K562 (cell line): ENCODE results near the gene AURKB. TPM values are rescaled to one million over a fixed set of nuclear protein-coding genes. Genes with fewer than 3 reads are reported as not detected.

ENCODE experiments used
- ARID4B ChIP-seq: sonication (generic); formaldehyde crosslinking; IDR thresholded peaks from 2 replicates; pipeline ENCODE4 v1.8.0; 2022; ENCODE audit warnings: mild to moderate bottlenecking, missing genetic modification reagents
- ATF1 ChIP-seq, 2 experiments: fragments of 450-650 bp in 1 of 2; IDR thresholded peaks; 2 replicates each; pipeline ENCODE4 v1.6.1; 2016; ENCODE audit warnings: missing compliant biosample characterization in 1 of 2, missing genetic modification characterization in 1 of 2
- BHLHE40 ChIP-seq: IDR thresholded peaks from 2 replicates; pipeline ENCODE4 v1.6.1; 2011; ENCODE audit warnings: low read length, improper control_type of control experiment
- CREM ChIP-seq: IDR thresholded peaks from 2 replicates; pipeline ENCODE4 v1.6.1; 2014; ENCODE audit warnings: antibody characterized with exemption, low read depth
- CTBP1 ChIP-seq: fragments of 450-650 bp; IDR thresholded peaks from 2 replicates; pipeline ENCODE4 v1.6.1; 2016; ENCODE audit warnings: borderline replicate concordance
- ELF1 ChIP-seq: fragments of 200-800 bp; sonication (Bioruptor generic); IDR thresholded peaks from 2 replicates; pipeline ENCODE4 v1.6.1; 2016; ENCODE audit warnings: missing genetic modification characterization, missing compliant biosample characterization
- FOS ChIP-seq: IDR thresholded peaks from 3 replicates; pipeline ENCODE4 v1.6.1; 2011; ENCODE audit not compliant: insufficient read length; ENCODE audit errors: extremely low read depth
- HDAC6 ChIP-seq: IDR thresholded peaks from 2 replicates; pipeline ENCODE4 v1.6.1; 2012; ENCODE audit warnings: low read depth, mild to moderate bottlenecking, control low read depth, inconsistent platforms, low read length, moderate library complexity
- HMG20B ChIP-seq: fragments of 250-450 bp; sonication (Bioruptor Pico); IDR thresholded peaks from 2 replicates; pipeline ENCODE4 v1.5.0; 2021; ENCODE audit warnings: mild to moderate bottlenecking
- KAT7 ChIP-seq: sonication (generic); formaldehyde crosslinking; IDR thresholded peaks from 2 replicates; pipeline ENCODE4 v1.8.0; 2022; ENCODE audit warnings: missing genetic modification reagents, mild to moderate bottlenecking, borderline replicate concordance
- POLR3A ChIP-seq: IDR thresholded peaks from 2 replicates; pipeline ENCODE4 v1.6.1; 2011; ENCODE audit warnings: borderline replicate concordance, mild to moderate bottlenecking, moderate library complexity; ENCODE audit not compliant: insufficient read length, insufficient read depth; ENCODE audit errors: extremely low read depth
- RFX7 ChIP-seq: fragments of 250-450 bp; sonication (Bioruptor Pico); IDR thresholded peaks from 2 replicates; pipeline ENCODE4 v1.5.1; 2021; ENCODE audit warnings: mild to moderate bottlenecking
- SAP30 ChIP-seq: fragments of 200-600 bp; sonication (generic); IDR thresholded peaks from 2 replicates; pipeline ENCODE4 v1.6.1; 2012; ENCODE audit warnings: borderline replicate concordance, low read depth, mild to moderate bottlenecking, moderate library complexity, low read length, control low read depth, inconsistent platforms; ENCODE audit not compliant: insufficient read depth, poor library complexity, severe bottlenecking
- VEZF1 ChIP-seq: fragments of 200-800 bp; sonication (Bioruptor generic); IDR thresholded peaks from 2 replicates; pipeline ENCODE4 v1.6.1; 2017; ENCODE audit warnings: missing genetic modification characterization, missing compliant biosample characterization
- ZBTB49 ChIP-seq: sonication (generic); formaldehyde crosslinking; IDR thresholded peaks from 2 replicates; pipeline ENCODE4 v1.8.0; 2022; ENCODE audit warnings: missing genetic modification reagents, mild to moderate bottlenecking, borderline replicate concordance
- ZNF197 ChIP-seq: fragments of 200-800 bp; sonication (Bioruptor generic); IDR thresholded peaks from 2 replicates; pipeline ENCODE4 v1.6.1; 2016; ENCODE audit warnings: low read depth, missing genetic modification characterization, missing compliant biosample characterization
- ZNF584 ChIP-seq: fragments of 200-800 bp; sonication (Bioruptor generic); IDR thresholded peaks from 2 replicates; pipeline ENCODE4 v1.6.1; 2016; ENCODE audit warnings: low read depth, mild to moderate bottlenecking, missing genetic modification characterization, missing compliant biosample characterization
- polyA plus RNA-seq, 8 experiments: library from polyadenylated mRNA; depleted of rRNA in 4 of 8; stranded (reverse) in 5 of 8; unstranded in 3 of 8; fragments of >200 nt; fragmentation: Nextera tagmentation in 2 of 8; fragmentation: Illumina TruSeq in 1 of 8; extraction: Ambion mirVana in 2 of 8; extraction: Trizol in 1 of 8; gene quantifications; 2 replicates each; pipeline versions ENCODE4 v1.2.1 to v1.2.3, GENCODE V29; 2011 to 2014; ENCODE audit warnings: inconsistent platforms in 1 of 8, missing spikeins in 1 of 8
- total RNA-seq, 7 experiments: library from RNA; depleted of rRNA in 6 of 7; stranded (reverse); fragments of >200 nt in 6 of 7; fragmentation: Illumina TruSeq in 2 of 7; extraction: Trizol in 2 of 7; gene quantifications; 2 replicates each; pipeline versions ENCODE4 v1.2.1 to v1.2.3, GENCODE V29; 2011 to 2021; ENCODE audit warnings: low replicate concordance in 1 of 7

The AURKB gene
- total and polyA plus RNA-seq, 9 of the 15 experiments (the other 6 are each of a cell fraction or from before 2014, with no cell fraction given) = 27.2 to 114 (median 74.8) TPM

GRCh38 chr17:8226536-8227237, 16.3 kb upstream of the AURKB start (continued):
- peak; percentile 75 for TF ChIP-seq ELF1
- peak; percentile 18; the same call in 1 of the 2 replicates for TF ChIP-seq VEZF1 (CRISPR knock-in tag)
- peak; percentile 6 for TF ChIP-seq FOS
- peak; percentile 88 for TF ChIP-seq BHLHE40
- no peak for TF ChIP-seq ZBTB49 (CRISPR knock-in tag)
- peak; percentile 59; the same call in 1 of the 2 replicates for TF ChIP-seq RFX7
- TF ChIP-seq ATF1 (CRISPR knock-in tag; IDR thresholded peaks at IDR 0.05) = no peak
- peak; percentile 79 for TF ChIP-seq ATF1 (tag; IDR thresholded peaks at IDR 0.05)
- 0 out of 2 replicates have a peak, but pooled peaks have one; percentile 11 for TF ChIP-seq CTBP1
- TF ChIP-seq ARID4B = no peak
- TF ChIP-seq HMG20B (CRISPR knock-in tag) = peak; percentile 88; the same call in 1 of the 2 replicates
- TF ChIP-seq SAP30 = no peak
- TF ChIP-seq KAT7 (CRISPR knock-in tag) = peak; percentile 79; the same call in 1 of the 2 replicates
- TF ChIP-seq ZNF584 = no peak
- no peak for TF ChIP-seq ZNF197
- peak; percentile 52 for TF ChIP-seq CREM
- TF ChIP-seq POLR3A = peak; percentile 83
- 0 out of 2 replicates have a peak, but pooled peaks have one; percentile 77 for TF ChIP-seq HDAC6
